Loucy (cell line): ENCODE measurements around the gene GPR85.
"Not testable (repeated sequence)": the region's sequence is repeated elsewhere in the genome, so short reads cannot be mapped to it uniquely, and the experiment has no call there.

ENCODE experiments used
- CTCF ChIP-seq: fragments of 200-600 bp; sonication (generic); conservative IDR thresholded peaks from 2 replicates; pipeline ENCODE4 v1.5.1; 2014; ENCODE audit warnings: mild to moderate bottlenecking, antibody characterized with exemption, low read length
- EZH2phosphoT487 ChIP-seq: fragments of 200-600 bp; IDR thresholded peaks from 2 replicates; pipeline ENCODE4 v1.6.1; 2018; ENCODE audit warnings: antibody characterized with exemption, mild to moderate bottlenecking, moderate library complexity, borderline replicate concordance

GRCh38 chr7:113049221-113049620 is 37.4 kb downstream of the GPR85 start:
- not testable (repeated sequence) for TF ChIP-seq CTCF, EZH2phosphoT487
